ENCODE measurements around the gene GPD1L. TPM values are rescaled to one million over a fixed set of nuclear protein-coding genes. Genes with fewer than 3 reads are reported as not detected.
A peak's percentile ranks its signal among the peaks of the same experiment; 100 is the strongest.
"Not testable (repeated sequence)": the region's sequence is repeated elsewhere in the genome, so short reads cannot be mapped to it uniquely, and the experiment has no call there.

The GPD1L gene
- total RNA-seq, 3 donors from 2014 or later (not counting 1 experiment from before 2014, with no cell fraction given) = 14.8 to 35.3 (median 28.4) TPM

DNA sequence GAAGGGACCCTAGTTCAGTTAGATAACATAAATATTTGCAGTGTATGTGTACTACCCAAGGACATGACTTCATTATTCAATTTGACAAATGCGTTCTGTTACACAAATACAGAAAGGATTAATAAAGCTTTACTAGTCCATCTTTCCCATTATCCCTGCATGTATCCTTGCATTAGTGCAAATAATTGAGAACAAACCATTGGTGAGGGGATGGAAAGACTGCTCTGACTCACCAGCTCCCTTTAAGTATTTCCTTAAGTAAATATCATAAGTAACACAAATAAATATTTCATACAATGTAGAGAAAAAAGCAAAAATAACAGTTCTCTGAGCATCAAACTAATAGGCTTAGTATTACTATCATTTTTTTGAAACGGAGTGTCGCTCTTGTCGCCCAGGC is 1.9 kb upstream of the GPD1L start:
- intact Hi-C loops (cut with micrococcal nuclease) = loop anchor here (10.0 kb wide), 1 partner anchor 580 kb away; the partner anchor contains the start of gene CNOT10
- H3K27me3 ChIP-seq (ENCODE audit: control insufficient read depth, insufficient read depth, low read length) = no peaks in the 10 kb centered on the region
- peaks cover 8% of the 10 kb centered on the region for H3K9me3 ChIP-seq (ENCODE audit: control insufficient read depth, insufficient read depth, low read length)
- no peak overlapping the region for H3K27ac ChIP-seq (ENCODE audit: low read length)
- peaks cover 16% of the 10 kb centered on the region for H3K4me1 ChIP-seq (ENCODE audit: control insufficient read depth, insufficient read depth, low read length)
- H3K27ac Mint-ChIP-seq = no peak overlapping the region
- H3K9me3 Mint-ChIP-seq = peaks cover 0 to 4% of the 10 kb centered on the region in 2 donors
- H3K4me3 Mint-ChIP-seq = peak overlapping the region; percentile 40
- 100% methylated on average over 3 of the region's 4 CpGs for WGBS (ENCODE audit: insufficient coverage)
- peaks cover 18 to 22% of the 10 kb centered on the region in 2 donors for H3K4me1 Mint-ChIP-seq
- no peaks in the 10 kb centered on the region for H3K36me3 Mint-ChIP-seq
- no peak overlapping the region for H3K4me3 ChIP-seq (ENCODE audit: low read length)
- no peaks in the 10 kb centered on the region for H3K36me3 ChIP-seq (ENCODE audit: control insufficient read depth, insufficient read depth, low read length)
- ATAC-seq (no peak), DNase-seq (no peak)
- TF ChIP-seq, protein P1, sequence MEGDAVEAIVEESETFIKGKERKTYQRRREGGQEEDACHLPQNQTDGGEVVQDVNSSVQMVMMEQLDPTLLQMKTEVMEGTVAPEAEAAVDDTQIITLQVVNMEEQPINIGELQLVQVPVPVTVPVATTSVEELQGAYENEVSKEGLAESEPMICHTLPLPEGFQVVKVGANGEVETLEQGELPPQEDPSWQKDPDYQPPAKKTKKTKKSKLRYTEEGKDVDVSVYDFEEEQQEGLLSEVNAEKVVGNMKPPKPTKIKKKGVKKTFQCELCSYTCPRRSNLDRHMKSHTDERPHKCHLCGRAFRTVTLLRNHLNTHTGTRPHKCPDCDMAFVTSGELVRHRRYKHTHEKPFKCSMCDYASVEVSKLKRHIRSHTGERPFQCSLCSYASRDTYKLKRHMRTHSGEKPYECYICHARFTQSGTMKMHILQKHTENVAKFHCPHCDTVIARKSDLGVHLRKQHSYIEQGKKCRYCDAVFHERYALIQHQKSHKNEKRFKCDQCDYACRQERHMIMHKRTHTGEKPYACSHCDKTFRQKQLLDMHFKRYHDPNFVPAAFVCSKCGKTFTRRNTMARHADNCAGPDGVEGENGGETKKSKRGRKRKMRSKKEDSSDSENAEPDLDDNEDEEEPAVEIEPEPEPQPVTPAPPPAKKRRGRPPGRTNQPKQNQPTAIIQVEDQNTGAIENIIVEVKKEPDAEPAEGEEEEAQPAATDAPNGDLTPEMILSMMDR (IDR thresholded peaks at IDR 0.05) = no peak
- H3K27me3 Mint-ChIP-seq (ENCODE audit: low read depth in 2 of 2) = no peaks in the 10 kb centered on the region

DNA sequence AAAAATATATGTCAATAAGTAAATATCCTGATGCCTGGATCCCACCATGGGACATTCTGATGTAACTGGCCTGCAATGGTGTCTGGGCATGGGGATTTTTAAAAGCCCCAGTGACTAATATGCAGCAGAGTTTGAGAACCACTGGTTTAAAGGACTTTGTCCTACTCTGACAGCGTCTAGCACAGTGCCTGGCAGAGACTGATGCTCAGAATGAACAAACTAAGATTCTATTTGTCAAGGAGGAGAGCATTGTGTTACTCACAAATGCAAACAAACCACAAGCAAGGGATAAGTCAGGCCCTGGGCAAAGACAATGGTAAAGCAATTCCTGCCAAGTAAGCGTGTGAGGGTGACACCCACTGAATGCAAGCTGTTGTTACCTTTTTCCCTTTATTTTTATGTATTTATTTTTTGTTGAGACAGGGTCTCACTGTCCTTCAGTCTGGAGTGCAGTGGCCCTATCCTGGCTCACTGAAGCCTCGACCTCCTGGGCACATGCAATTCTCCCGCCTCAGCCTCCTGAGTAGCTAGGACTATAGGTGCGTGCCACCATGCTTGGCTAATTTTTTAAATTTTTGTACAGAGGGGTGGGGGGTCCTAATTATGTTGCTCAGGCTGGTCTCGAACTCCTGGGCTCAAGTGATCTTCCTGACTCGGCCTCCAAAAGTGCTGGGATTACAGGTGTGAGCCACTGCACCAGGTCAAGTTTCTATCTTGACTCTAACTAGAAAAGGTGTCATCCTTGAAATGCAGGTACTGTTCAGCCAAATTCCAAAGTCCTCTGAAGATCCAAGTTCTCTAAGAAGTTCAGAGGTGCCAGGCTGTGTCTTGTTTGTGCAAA is 909 bp upstream of the GPD1L start:
- Histone ChIP-seq H3K27ac (ENCODE audit: low read length) (no peak overlapping the region), H3K27me3 (ENCODE audit: control insufficient read depth, insufficient read depth, low read length) (no peaks in the 10 kb centered on the region), H3K9me3 (ENCODE audit: control insufficient read depth, insufficient read depth, low read length) (peaks cover 8% of the 10 kb centered on the region), H3K36me3 (ENCODE audit: control insufficient read depth, insufficient read depth, low read length) (no peaks in the 10 kb centered on the region), H3K4me1 (ENCODE audit: control insufficient read depth, insufficient read depth, low read length) (peaks cover 16% of the 10 kb centered on the region), H3K4me3 (ENCODE audit: low read length) (no peak overlapping the region)
- Mint-ChIP-seq H3K4me1 (peaks cover 21 to 25% of the 10 kb centered on the region in 2 donors), H3K9me3 (peaks cover 0 to 4% of the 10 kb centered on the region in 2 donors), H3K36me3 (no peaks in the 10 kb centered on the region), H3K4me3 (peak overlapping the region; percentile 87), H3K27ac (peak overlapping the region; percentile 71 to 85), H3K27me3 (ENCODE audit: low read depth in 2 of 2) (no peaks in the 10 kb centered on the region)
- intact Hi-C loops (cut with micrococcal nuclease) = loop anchor here (1.0 to 10.0 kb wide), 2 partner anchors 9 to 579 kb away; partner anchors contain the start of gene CNOT10
- 96% methylated on average over 6 of the region's 7 CpGs for WGBS (ENCODE audit: insufficient coverage)
- ATAC-seq = no peak
- no peak for DNase-seq
- TF ChIP-seq, protein P1 (IDR thresholded peaks at IDR 0.05) = no peak

DNA sequence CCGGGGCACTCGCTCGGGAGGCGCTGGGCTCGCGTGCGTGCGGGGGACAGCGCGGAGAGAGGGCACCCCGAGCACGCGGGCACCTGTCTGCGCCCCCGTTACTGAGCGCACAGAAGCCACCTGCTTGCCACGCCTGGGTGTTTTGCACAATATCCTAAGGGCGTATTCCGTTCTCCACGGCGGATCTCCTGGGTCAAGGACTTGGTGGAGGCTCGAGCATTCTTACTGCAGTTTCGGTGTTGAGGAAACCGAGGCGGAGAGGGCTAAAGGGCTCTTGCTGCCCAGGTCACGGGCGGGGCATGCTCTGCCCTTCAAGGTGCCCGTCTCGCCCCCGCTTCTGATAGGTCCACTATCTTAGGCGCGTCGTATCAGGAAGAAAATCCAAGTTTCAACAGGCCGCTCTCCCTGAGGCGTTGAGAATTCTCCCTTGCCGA is 526 bp downstream of the GPD1L start:
- 4% methylated on average over 36 of the region's 36 CpGs for WGBS (ENCODE audit: insufficient coverage)
- Histone ChIP-seq H3K36me3 (ENCODE audit: control insufficient read depth, insufficient read depth, low read length) (no peaks in the 10 kb centered on the region), H3K4me3 (ENCODE audit: low read length) (peak overlapping the region; percentile 49), H3K27ac (ENCODE audit: low read length) (no peak overlapping the region), H3K4me1 (ENCODE audit: control insufficient read depth, insufficient read depth, low read length) (peaks cover 20% of the 10 kb centered on the region), H3K9me3 (ENCODE audit: control insufficient read depth, insufficient read depth, low read length) (peaks cover 8% of the 10 kb centered on the region), H3K27me3 (ENCODE audit: control insufficient read depth, insufficient read depth, low read length) (no peaks in the 10 kb centered on the region)
- DNase-seq = peak in 1 of 2 donors; percentile 18
- H3K36me3 Mint-ChIP-seq = no peaks in the 10 kb centered on the region
- intact Hi-C loops (cut with micrococcal nuclease) = loop anchor here (1.0 to 10.0 kb wide), 2 partner anchors 7 to 578 kb away; partner anchors contain the start of gene CNOT10
- H3K4me1 Mint-ChIP-seq = peaks cover 30 to 31% of the 10 kb centered on the region in 2 donors
- peak overlapping the region; percentile 71 to 85 for H3K27ac Mint-ChIP-seq
- no peaks in the 10 kb centered on the region for H3K27me3 Mint-ChIP-seq (ENCODE audit: low read depth in 2 of 2)
- no peak for ATAC-seq
- H3K4me3 Mint-ChIP-seq = peak overlapping the region; percentile 96
- no peaks in the 10 kb centered on the region for H3K9me3 Mint-ChIP-seq
- TF ChIP-seq, protein P1 (IDR thresholded peaks at IDR 0.05) = no peak

GRCh38 chr3:32108224-32108623 is 1.8 kb downstream of the GPD1L start:
- intact Hi-C loops (cut with micrococcal nuclease) = loop anchor here (10.0 kb wide), 1 partner anchor 577 kb away; the partner anchor contains the start of gene CNOT10
- WGBS (ENCODE audit: insufficient coverage) = 96% methylated on average over 8 of the region's 9 CpGs
- not testable (repeated sequence) for DNase-seq

More at GRCh38 chr3:32108224-32108623, 1.8 kb downstream of the GPD1L start:
- not testable (repeated sequence) for H3K4me3 ChIP-seq (ENCODE audit: low read length); H3K4me3 Mint-ChIP-seq; H3K27ac Mint-ChIP-seq; H3K27me3 ChIP-seq (ENCODE audit: control insufficient read depth, insufficient read depth, low read length); H3K9me3 Mint-ChIP-seq; H3K36me3 ChIP-seq (ENCODE audit: control insufficient read depth, insufficient read depth, low read length); H3K9me3 ChIP-seq (ENCODE audit: control insufficient read depth, insufficient read depth, low read length); ATAC-seq; H3K27ac ChIP-seq (ENCODE audit: low read length); H3K36me3 Mint-ChIP-seq; H3K27me3 Mint-ChIP-seq (ENCODE audit: low read depth in 2 of 2)
- H3K4me1 Mint-ChIP-seq = peaks cover 32 to 34% of the 10 kb centered on the region in 2 donors
- H3K4me1 ChIP-seq (ENCODE audit: control insufficient read depth, insufficient read depth, low read length) = peaks cover 25% of the 10 kb centered on the region

Data from natural killer cell (primary cell).